Esophagus muscularis mucosa (tissue), 3 donors: ENCODE results near the gene SLC12A2.

ENCODE experiments used
- CTCF ChIP-seq, 3 experiments: fragments of 200-600 bp in 2 of 3; fragments of 450-650 bp in 1 of 3; sonication (generic) in 2 of 3; IDR thresholded peaks; one replicate each; pipeline ENCODE4 v1.5.1; 2017 to 2019; ENCODE audit warnings: antibody characterized with exemption in 3 of 3, mild to moderate bottlenecking in 2 of 3, moderate library complexity in 1 of 3
- POLR2A ChIP-seq: fragments of 450-650 bp; IDR thresholded peaks from one replicate; pipeline ENCODE4 v1.6.1; 2017; ENCODE audit warnings: antibody characterized with exemption, moderate library complexity, mild to moderate bottlenecking, low read depth
- POLR2AphosphoS5 ChIP-seq, 2 donors: sonication (generic); formaldehyde crosslinking; IDR thresholded peaks; one replicate each; pipeline ENCODE4 v1.6.1; 2017; ENCODE audit warnings: antibody characterized with exemption in 2 of 2

GRCh38 chr5:128236334-128236733 lies 152.8 kb downstream of the SLC12A2 start:
- TF ChIP-seq CTCF (IDR thresholded peaks at IDR 0.05): no peak
- no peak for TF ChIP-seq POLR2A
- TF ChIP-seq POLR2AphosphoS5 (IDR thresholded peaks at IDR 0.05): no peak
